ENCODE data around the gene UBALD2. TPM values are rescaled to one million over a fixed set of nuclear protein-coding genes. Genes with fewer than 3 reads are reported as not detected.

UBALD2 gene
- total and polyA plus RNA-seq, 3 donors from 2014 or later: 13.6 to 48.7 (median 16.7) TPM

- Histone ChIP-seq H3K9me3 (no peaks in the 10 kb centered on the region), H3K36me3 (ENCODE audit: low read depth, missing control alignments) (no peaks in the 10 kb centered on the region), H3K27me3 (no peaks in the 10 kb centered on the region), H3K4me1 (no peaks in the 10 kb centered on the region), H3K4me3 (no peak overlapping the region), H3K27ac (no peak overlapping the region)
- TF ChIP-seq POLR2A (IDR thresholded peaks at IDR 0.05): no peak
- no peak for TF ChIP-seq CTCF (IDR thresholded peaks at IDR 0.05)
- 92 to 95% methylated on average over 8 of the region's 8 CpGs for WGBS, 2 donors
- no peak for DNase-seq
- intact Hi-C loops (cut with DNase I; ENCODE audit: low total_unique reads): no loop called here
Observed at GRCh38 chr17:76247304-76247703, 17.8 kb upstream of the UBALD2 start.

DNA sequence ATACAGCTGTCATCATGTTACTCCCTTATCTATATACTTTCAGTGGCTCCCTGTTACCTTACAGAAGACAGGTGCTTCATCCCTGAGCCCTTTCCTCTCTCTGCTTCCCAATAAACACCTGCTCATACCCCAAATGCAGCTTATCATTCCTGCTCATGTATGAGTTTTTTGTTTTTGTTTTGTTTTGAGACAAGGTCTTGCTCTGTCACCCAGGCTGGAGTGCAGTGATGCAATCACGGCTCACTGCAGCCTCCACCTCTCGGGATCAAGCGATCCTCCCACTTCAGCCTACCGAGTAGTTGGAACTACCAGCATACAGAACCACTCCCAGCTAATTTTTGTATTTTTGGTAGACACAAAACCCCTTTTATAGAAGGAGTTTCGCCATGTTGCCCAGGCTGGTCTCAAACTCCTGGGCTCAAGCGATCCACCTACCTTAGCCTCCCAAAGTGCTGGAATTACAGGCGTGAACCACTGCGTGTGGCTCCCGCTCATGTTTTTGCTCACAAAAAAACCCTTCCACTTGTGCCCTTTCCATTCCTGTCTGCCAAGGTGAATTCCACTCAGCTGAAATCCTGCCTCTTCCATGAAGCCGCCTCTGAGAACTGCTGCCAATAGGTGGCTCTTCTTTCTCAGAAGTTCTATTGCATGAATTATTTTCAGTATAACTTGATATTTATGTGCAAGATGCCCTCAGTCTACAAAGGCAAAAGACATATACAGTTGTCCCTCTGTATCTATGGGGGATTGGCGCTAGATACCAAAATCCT lies 16.9 kb upstream of the UBALD2 start:
- intact Hi-C loops (cut with DNase I; ENCODE audit: low total_unique reads): no loop called here
- no peaks in the 10 kb centered on the region for H3K36me3 ChIP-seq (ENCODE audit: low read depth, missing control alignments)
- no peak for DNase-seq
- no peak overlapping the region for H3K27ac ChIP-seq
- H3K9me3 ChIP-seq: no peaks in the 10 kb centered on the region
- no peaks in the 10 kb centered on the region for H3K4me1 ChIP-seq
- no peak overlapping the region for H3K4me3 ChIP-seq
- no peaks in the 10 kb centered on the region for H3K27me3 ChIP-seq
- 83 to 90% methylated on average over 11 of the region's 11 CpGs for WGBS, 2 donors
- no peak for TF ChIP-seq POLR2A (IDR thresholded peaks at IDR 0.05)
- TF ChIP-seq CTCF (IDR thresholded peaks at IDR 0.05): no peak

GRCh38 chr17:76250141-76250540 lies 15.0 kb upstream of the UBALD2 start:
- H3K36me3 ChIP-seq (ENCODE audit: low read depth, missing control alignments): no peaks in the 10 kb centered on the region
- no peaks in the 10 kb centered on the region for H3K27me3 ChIP-seq
- DNase-seq: no peak
- TF ChIP-seq POLR2A (IDR thresholded peaks at IDR 0.05) (no peak), CTCF (IDR thresholded peaks at IDR 0.05) (no peak)
- no peaks in the 10 kb centered on the region for H3K4me1 ChIP-seq
- intact Hi-C loops (cut with DNase I; ENCODE audit: low total_unique reads): no loop called here
- 93 to 94% methylated on average over 6 of the region's 6 CpGs for WGBS, 2 donors
- H3K9me3 ChIP-seq: no peaks in the 10 kb centered on the region
- H3K4me3 ChIP-seq: no peak overlapping the region
- no peak overlapping the region for H3K27ac ChIP-seq

DNA sequence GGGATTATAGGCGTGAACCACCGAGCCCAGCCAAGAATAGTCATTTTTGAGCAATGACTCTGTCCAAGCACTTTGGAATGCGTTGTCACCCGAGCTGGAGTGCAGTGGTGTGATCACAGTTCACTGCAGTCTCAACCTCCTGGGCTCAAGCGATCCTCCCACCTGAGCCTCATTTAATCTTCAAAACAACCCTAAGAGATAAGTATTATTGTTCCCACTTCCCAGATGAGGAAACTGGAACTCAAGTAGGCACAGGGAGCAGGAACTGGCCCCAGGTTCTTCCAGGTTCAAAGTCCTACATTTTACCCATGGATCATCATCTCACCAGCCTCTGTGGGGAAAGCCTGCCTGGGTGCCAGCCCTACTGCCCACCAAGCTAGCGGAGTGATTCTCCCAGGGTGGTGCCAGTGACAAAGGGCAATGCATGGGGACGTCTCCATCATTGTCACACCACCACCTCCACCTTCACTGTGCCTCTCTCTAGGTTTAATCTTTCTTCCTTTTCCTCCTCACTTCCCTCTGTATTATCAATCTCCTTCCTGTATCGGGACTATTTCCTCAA lies 13.6 kb upstream of the UBALD2 start:
- H3K27ac ChIP-seq: no peak overlapping the region
- no peaks in the 10 kb centered on the region for H3K27me3 ChIP-seq
- intact Hi-C loops (cut with DNase I; ENCODE audit: low total_unique reads): no loop called here
- H3K4me3 ChIP-seq: no peak overlapping the region
- H3K9me3 ChIP-seq: no peaks in the 10 kb centered on the region
- DNase-seq: no peak
- WGBS, 2 donors: 89 to 93% methylated on average over 8 of the region's 8 CpGs
- no peaks in the 10 kb centered on the region for H3K4me1 ChIP-seq
- no peak for TF ChIP-seq CTCF (IDR thresholded peaks at IDR 0.05)
- TF ChIP-seq POLR2A (IDR thresholded peaks at IDR 0.05): no peak
- H3K36me3 ChIP-seq (ENCODE audit: low read depth, missing control alignments): no peaks in the 10 kb centered on the region
